Body of pancreas (tissue), 4 donors: Measurements from ENCODE around the gene LPP. TPM values are rescaled to one million over a fixed set of nuclear protein-coding genes. Genes with fewer than 3 reads are reported as not detected.

Source experiments
- ATAC-seq: fragments of 150-250 bp; one replicate; pipeline ENCODE4 v1.9.1; 2016
- DNase-seq, 4 donors: peaks; one replicate each; pipeline ENCODE4 v3.0.0-alpha.2; 2019
- H3K27ac ChIP-seq, 4 donors: fragments of 200-600 bp; sonication (generic); 1 replicate in 3 of 4; 2 replicates in 1 of 4; pipeline versions ENCODE4 v1.5.1 to v1.6.1; 2016 to 2019; ENCODE audit warnings: mild to moderate bottlenecking in 1 of 4, mixed read lengths in 1 of 4, moderate library complexity in 1 of 4
- H3K27me3 ChIP-seq, 2 donors: fragments of 200-600 bp; sonication (generic); one replicate each; pipeline ENCODE4 v1.6.0; 2016; ENCODE audit warnings: mild to moderate bottlenecking in 1 of 2
- H3K36me3 ChIP-seq, 2 donors: fragments of 200-600 bp; sonication (generic); replicated peaks in 1 of 2; 2 replicates each; pipeline ENCODE4 v1.5.1; 2016; ENCODE audit warnings: low read depth in 2 of 2; ENCODE audit not compliant: insufficient read depth in 1 of 2
- H3K4me1 ChIP-seq: fragments of 200-600 bp; sonication (generic); one replicate; pipeline ENCODE4 v1.6.0; 2016
- H3K4me3 ChIP-seq, 2 donors: fragments of 200-600 bp; sonication (generic); 1 replicate in 1 of 2; 2 replicates in 1 of 2; pipeline ENCODE4 v1.5.1; 2016 to 2019
- H3K9me3 ChIP-seq, 3 donors: fragments of 200-600 bp; sonication (generic); 1 replicate in 2 of 3; 2 replicates in 1 of 3; pipeline ENCODE4 v1.5.1; 2016
- CTCF ChIP-seq, 7 experiments: fragments of 450-650 bp in 4 of 7; fragments of 200-600 bp in 3 of 7; sonication (generic) in 3 of 7; IDR thresholded peaks; one replicate each; pipeline ENCODE4 v1.5.1; 2016 to 2019; ENCODE audit warnings: antibody characterized with exemption in 7 of 7
- POLR2A ChIP-seq, 3 donors: fragments of 450-650 bp; IDR thresholded peaks; one replicate each; pipeline ENCODE4 v1.6.1; 2016; ENCODE audit warnings: antibody characterized with exemption in 3 of 3, mild to moderate bottlenecking in 2 of 3
- WGBS, 2 donors: methylation state at CpG; one replicate each; pipeline ENCODE4 v1.1.5; 2017; 5-methylcytosine and 5-hydroxymethylcytosine counted together
- intact Hi-C: fragments of 100-400 bp; cut with DNase I; formaldehyde crosslinking; loops from one replicate; pipeline ENCODE4 v1.15.1; 2023
- total RNA-seq, 2 donors: library from RNA; depleted of rRNA; stranded (reverse); fragments of >200 nt; gene quantifications; one replicate each; pipeline ENCODE4 v1.1.0, GENCODE V29; 2016

The LPP gene
- total RNA-seq, 2 donors from 2014 or later: 60.6 to 65.1 TPM

- intact Hi-C loops: no loop called here
- no peaks in the 10 kb centered on the region for H3K4me1 ChIP-seq
- TF ChIP-seq POLR2A (IDR thresholded peaks at IDR 0.05) (no peak), CTCF (IDR thresholded peaks at IDR 0.05) (no peak)
- H3K9me3 ChIP-seq: no peaks in the 10 kb centered on the region
- H3K4me3 ChIP-seq: no peak overlapping the region
- no peaks in the 10 kb centered on the region for H3K36me3 ChIP-seq
- no peak overlapping the region for H3K27ac ChIP-seq
- no peak for ATAC-seq
- no peaks in the 10 kb centered on the region for H3K27me3 ChIP-seq
- 77 to 83% methylated on average over 4 of the region's 4 CpGs for WGBS, 2 donors
- DNase-seq: no peak
These were observed 518.9 kb downstream of the LPP start for GRCh38 chr3:188672840-188673239.

GRCh38 chr3:188673646-188674186 lies 519.8 kb downstream of the LPP start:
- DNase-seq: no peak
- no peaks in the 10 kb centered on the region for H3K36me3 ChIP-seq
- intact Hi-C loops: no loop called here
- 84 to 86% methylated on average over 1 of the region's 1 CpG for WGBS, 2 donors
- H3K4me3 ChIP-seq: no peak overlapping the region
- TF ChIP-seq POLR2A (IDR thresholded peaks at IDR 0.05): no peak
- no peak for TF ChIP-seq CTCF (IDR thresholded peaks at IDR 0.05)
- H3K9me3 ChIP-seq: no peaks in the 10 kb centered on the region
- no peaks in the 10 kb centered on the region for H3K4me1 ChIP-seq
- no peak overlapping the region for H3K27ac ChIP-seq
- no peak for ATAC-seq
- no peaks in the 10 kb centered on the region for H3K27me3 ChIP-seq

- WGBS, 2 donors: 62 to 63% methylated on average over 3 of the region's 3 CpGs
- H3K27me3 ChIP-seq: no peaks in the 10 kb centered on the region
- H3K4me3 ChIP-seq: no peak overlapping the region
- no peak overlapping the region for H3K27ac ChIP-seq
- H3K36me3 ChIP-seq: no peaks in the 10 kb centered on the region
- no peak for TF ChIP-seq POLR2A (IDR thresholded peaks at IDR 0.05)
- TF ChIP-seq CTCF (IDR thresholded peaks at IDR 0.05): no peak
- H3K9me3 ChIP-seq: no peaks in the 10 kb centered on the region
- intact Hi-C loops: no loop called here
- no peak for DNase-seq
- H3K4me1 ChIP-seq: no peaks in the 10 kb centered on the region
- ATAC-seq: no peak
These were observed 520.6 kb downstream of the LPP start for GRCh38 chr3:188674595-188674994.

DNA sequence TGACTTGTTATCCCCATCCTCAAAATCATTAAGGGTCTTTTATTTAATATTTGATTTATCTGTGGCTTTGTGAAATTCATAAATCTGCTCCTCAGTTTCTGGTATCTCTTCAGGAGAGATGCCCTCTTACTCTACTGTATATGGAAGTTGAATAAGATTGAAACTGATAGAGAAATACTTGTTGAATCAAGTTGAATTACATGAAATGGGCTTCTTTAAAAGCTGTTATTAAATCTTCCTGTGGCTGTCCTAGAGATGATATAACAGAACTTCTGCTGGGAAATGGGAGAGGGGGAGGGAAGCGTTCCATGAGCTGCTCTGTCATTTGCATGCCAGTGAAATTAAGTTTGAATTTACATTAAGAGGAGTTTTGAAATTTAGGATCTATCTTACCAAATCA lies 523.4 kb downstream of the LPP start:
- H3K27me3 ChIP-seq: no peaks in the 10 kb centered on the region
- H3K9me3 ChIP-seq: no peaks in the 10 kb centered on the region
- 95 to 100% methylated on average over 1 of the region's 1 CpG for WGBS, 2 donors
- intact Hi-C loops: no loop called here
- no peak overlapping the region for H3K27ac ChIP-seq
- peaks cover 7% of the 10 kb centered on the region for H3K4me1 ChIP-seq
- ATAC-seq: no peak
- H3K36me3 ChIP-seq: no peaks in the 10 kb centered on the region
- TF ChIP-seq POLR2A (IDR thresholded peaks at IDR 0.05): no peak
- no peak for TF ChIP-seq CTCF (IDR thresholded peaks at IDR 0.05)
- no peak for DNase-seq
- no peak overlapping the region for H3K4me3 ChIP-seq

DNA sequence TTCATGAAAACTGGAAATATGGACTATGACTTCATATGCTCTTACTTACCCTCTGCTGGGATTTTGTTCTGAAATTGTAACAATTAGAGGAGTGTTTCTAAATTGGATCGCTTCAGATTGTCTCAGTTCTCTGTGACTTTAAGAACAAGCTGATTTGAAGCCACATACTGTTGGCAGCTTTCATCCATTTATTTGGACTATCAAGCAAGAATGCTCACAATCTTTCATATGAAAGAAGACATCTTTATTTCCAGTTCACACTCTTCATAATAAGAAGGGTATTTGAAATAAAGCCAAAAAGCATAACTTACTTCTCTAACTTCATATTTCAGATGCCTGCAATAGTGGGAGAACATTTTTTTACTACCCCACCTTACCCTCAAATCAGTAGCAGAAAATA lies 526.2 kb downstream of the LPP start:
- no peak for DNase-seq
- WGBS, 2 donors: 64 to 77% methylated on average over 1 of the region's 1 CpG
- intact Hi-C loops: no loop called here

More for the DNA sequence above, 526.2 kb downstream of the LPP start:
- peaks cover 12% of the 10 kb centered on the region for H3K4me1 ChIP-seq
- H3K36me3 ChIP-seq: no peaks in the 10 kb centered on the region
- no peaks in the 10 kb centered on the region for H3K9me3 ChIP-seq
- no peak for ATAC-seq
- no peaks in the 10 kb centered on the region for H3K27me3 ChIP-seq
- no peak for TF ChIP-seq CTCF (IDR thresholded peaks at IDR 0.05)
- no peak for TF ChIP-seq POLR2A (IDR thresholded peaks at IDR 0.05)
- no peak overlapping the region for H3K27ac ChIP-seq
- no peak overlapping the region for H3K4me3 ChIP-seq
